PFSK-1 (cell line): ENCODE results near the gene BET1.

Source experiments
- FOXP2 ChIP-seq: optimal IDR thresholded peaks from 2 replicates; pipeline ENCODE3; 2011; ENCODE audit warnings: borderline replicate concordance, control low read depth, inconsistent platforms; ENCODE audit not compliant: insufficient read depth; ENCODE audit errors: extremely low read length, extremely low read depth
- POLR2AphosphoS5 ChIP-seq: IDR thresholded peaks from 2 replicates; pipeline ENCODE4 v1.6.1; 2012; ENCODE audit warnings: low read depth, mild to moderate bottlenecking, control low read depth, low read length, moderate library complexity
- REST ChIP-seq, 2 experiments: IDR thresholded peaks; 2 replicates each; pipeline versions ENCODE4 v1.6.1 to v1.8.0; 2011 to 2012; ENCODE audit warnings: low read depth in 2 of 2, low read length in 2 of 2, control low read depth in 1 of 2, inconsistent platforms in 1 of 2, mild to moderate bottlenecking in 1 of 2, moderate library complexity in 1 of 2; ENCODE audit not compliant: insufficient read depth in 1 of 2
- SIN3A ChIP-seq: IDR thresholded peaks from 2 replicates; pipeline ENCODE4 v1.6.1; 2012; ENCODE audit warnings: mild to moderate bottlenecking, low read length, moderate library complexity, borderline replicate concordance; ENCODE audit not compliant: insufficient read depth
- TAF1 ChIP-seq: IDR thresholded peaks from 2 replicates; pipeline ENCODE4 v1.6.1; 2012; ENCODE audit warnings: low read length, control low read depth, borderline replicate concordance; ENCODE audit not compliant: insufficient read depth

Gene BET1

GRCh38 chr7:94031865-94032264 is 27.7 kb upstream of the BET1 start:
- TF ChIP-seq TAF1 = no peak
- no peak for TF ChIP-seq SIN3A
- no peak for TF ChIP-seq POLR2AphosphoS5
- TF ChIP-seq REST (IDR thresholded peaks at IDR 0.05; ENCODE audit: insufficient read depth in 1 of 2, low read depth in 2 of 2, low read length in 2 of 2) = no peak
- no peak for TF ChIP-seq FOXP2

- no peak for TF ChIP-seq SIN3A
- no peak for TF ChIP-seq FOXP2
- TF ChIP-seq REST (IDR thresholded peaks at IDR 0.05; ENCODE audit: insufficient read depth in 1 of 2, low read depth in 2 of 2, low read length in 2 of 2) = no peak
- no peak for TF ChIP-seq TAF1
- TF ChIP-seq POLR2AphosphoS5 = no peak
Observed at GRCh38 chr7:94030634-94031033, 26.5 kb upstream of the BET1 start.

GRCh38 chr7:94029976-94030375 is 25.8 kb upstream of the BET1 start:
- no peak for TF ChIP-seq POLR2AphosphoS5

- TF ChIP-seq REST (IDR thresholded peaks at IDR 0.05; ENCODE audit: insufficient read depth in 1 of 2, low read depth in 2 of 2, low read length in 2 of 2) = no peak
- no peak for TF ChIP-seq FOXP2
- TF ChIP-seq SIN3A = no peak
- no peak for TF ChIP-seq POLR2AphosphoS5
- TF ChIP-seq TAF1 = no peak
Observed at GRCh38 chr7:94028768-94029167, 24.6 kb upstream of the BET1 start.

- TF ChIP-seq SIN3A = no peak
- no peak for TF ChIP-seq REST (IDR thresholded peaks at IDR 0.05; ENCODE audit: insufficient read depth in 1 of 2, low read depth in 2 of 2, low read length in 2 of 2)
- TF ChIP-seq FOXP2 = no peak
- no peak for TF ChIP-seq TAF1
- no peak for TF ChIP-seq POLR2AphosphoS5
Observed at GRCh38 chr7:94022550-94022949, 18.4 kb upstream of the BET1 start.
